Left renal cortex interstitium (tissue), 4 donors: Measurements from ENCODE around the gene FNDC1. TPM values are rescaled to one million over a fixed set of nuclear protein-coding genes. Genes with fewer than 3 reads are reported as not detected.

Source experiments
- DNase-seq, 4 donors: peaks; one replicate each; pipeline ENCODE4 v3.0.0-alpha.2; 2013; ENCODE audit warnings: low read depth in 4 of 4, low spot score in 2 of 4, missing footprints in 1 of 4
- polyA plus RNA-seq, 4 donors: library from polyadenylated mRNA; unstranded; fragments of 120-200 nt; gene quantifications; one replicate each; pipeline ENCODE4 v1.2.1, GENCODE V29; 2013; ENCODE audit not compliant: insufficient read length in 4 of 4

Gene FNDC1
- polyA plus RNA-seq, 4 donors = 6.8 to 9.2 (median 7.8) TPM

GRCh38 chr6:159203304-159204005 lies 34.3 kb downstream of the FNDC1 start:
- DNase-seq = no peak

- no peak for DNase-seq
Observed at GRCh38 chr6:159204605-159205004, 35.4 kb downstream of the FNDC1 start.

- no peak for DNase-seq
Observed at GRCh38 chr6:159212028-159212427, 42.8 kb downstream of the FNDC1 start.

- DNase-seq = no peak
Observed at GRCh38 chr6:159212525-159213280, 43.5 kb downstream of the FNDC1 start.

GRCh38 chr6:159213405-159213804 lies 44.2 kb downstream of the FNDC1 start:
- no peak for DNase-seq

- DNase-seq = no peak
Observed at GRCh38 chr6:159214281-159214680, 45.1 kb downstream of the FNDC1 start.

GRCh38 chr6:159217595-159218275 lies 48.5 kb downstream of the FNDC1 start:
- DNase-seq = no peak

GRCh38 chr6:159220093-159220492 lies 50.9 kb downstream of the FNDC1 start:
- DNase-seq = no peak

- DNase-seq = no peak
Observed at GRCh38 chr6:159221486-159222170, 52.4 kb downstream of the FNDC1 start.

- DNase-seq = no peak
Observed at GRCh38 chr6:159224452-159224851, 55.3 kb downstream of the FNDC1 start.

GRCh38 chr6:159229651-159230051 lies 60.5 kb downstream of the FNDC1 start:
- DNase-seq = no peak

- no peak for DNase-seq
Observed at GRCh38 chr6:159232106-159232645, 63.0 kb downstream of the FNDC1 start.

- DNase-seq = no peak
Observed at GRCh38 chr6:159232751-159233150, 63.6 kb downstream of the FNDC1 start.

GRCh38 chr6:159233365-159234101 lies 64.3 kb downstream of the FNDC1 start:
- DNase-seq = no peak

- DNase-seq = no peak
Observed at GRCh38 chr6:159234102-159234553, 64.9 kb downstream of the FNDC1 start.

GRCh38 chr6:159238920-159239558 lies 69.8 kb downstream of the FNDC1 start:
- DNase-seq = no peak

- DNase-seq = no peak
Observed at GRCh38 chr6:159249128-159249527, 79.9 kb downstream of the FNDC1 start.

GRCh38 chr6:159249752-159250151 lies 80.6 kb downstream of the FNDC1 start:
- no peak for DNase-seq

GRCh38 chr6:159250633-159251032 lies 81.4 kb downstream of the FNDC1 start:
- no peak for DNase-seq
